ENCODE measurements around the gene KCTD15.

GRCh38 chr19:33771384-33772101 is 25.1 kb upstream of the KCTD15 start:
- peak; percentile 68 for TF ChIP-seq CTCF (IDR thresholded peaks at IDR 0.05)
- TF ChIP-seq EZH2 (IDR thresholded peaks at IDR 0.05; ENCODE audit: borderline replicate concordance, insufficient read depth, low read depth, low read length, poor library complexity, severe bottlenecking) = no peak
